Liver (tissue), 9 donors: Measurements from ENCODE around the gene OR2AG1. TPM values are rescaled to one million over a fixed set of nuclear protein-coding genes. Genes with fewer than 3 reads are reported as not detected.

ENCODE experiments used
- DNase-seq: peaks from one replicate; pipeline ENCODE4 v3.0.0-alpha.2; 2017; ENCODE audit warnings: low spot score
- H3K27ac ChIP-seq, 2 donors: one replicate each; pipeline ENCODE4 v1.7.0; 2013; ENCODE audit warnings: inconsistent platforms in 2 of 2, low read length in 2 of 2, control low read depth in 1 of 2, low read depth in 1 of 2, mild to moderate bottlenecking in 1 of 2
- H3K27me3 ChIP-seq, 4 donors: one replicate each; pipeline versions ENCODE4 v1.6.1 to v1.7.0; 2013; ENCODE audit warnings: low read length in 3 of 4, inconsistent platforms in 1 of 4, mild to moderate bottlenecking in 1 of 4, moderate library complexity in 1 of 4; ENCODE audit not compliant: control insufficient read depth in 4 of 4, insufficient read depth in 4 of 4
- H3K36me3 ChIP-seq, 4 donors: one replicate each; pipeline versions ENCODE4 v1.6.1 to v1.7.0; 2013; ENCODE audit warnings: low read length in 3 of 4, mild to moderate bottlenecking in 3 of 4, low read depth in 1 of 4, moderate library complexity in 1 of 4; ENCODE audit not compliant: control insufficient read depth in 4 of 4, insufficient read depth in 3 of 4
- H3K4me1 ChIP-seq, 4 donors: one replicate each; pipeline versions ENCODE4 v1.6.1 to v1.7.0; 2013; ENCODE audit warnings: low read length in 3 of 4, mild to moderate bottlenecking in 3 of 4, moderate library complexity in 1 of 4; ENCODE audit not compliant: control insufficient read depth in 4 of 4, insufficient read depth in 4 of 4
- H3K4me3 ChIP-seq, 3 donors: one replicate each; pipeline versions ENCODE4 v1.6.1 to v1.7.0; 2013; ENCODE audit warnings: low read length in 3 of 3, control low read depth in 1 of 3, low read depth in 1 of 3, mild to moderate bottlenecking in 1 of 3
- H3K9ac ChIP-seq, 2 donors: one replicate each; pipeline ENCODE4 v1.7.0; 2013; ENCODE audit warnings: low read length in 2 of 2, mild to moderate bottlenecking in 2 of 2, moderate library complexity in 2 of 2, control low read depth in 1 of 2, low read depth in 1 of 2
- H3K9me3 ChIP-seq, 4 donors: one replicate each; pipeline versions ENCODE4 v1.6.1 to v1.7.0; 2013; ENCODE audit warnings: low read length in 3 of 4; ENCODE audit not compliant: control insufficient read depth in 4 of 4
- EGR1 ChIP-seq, 2 donors: IDR thresholded peaks; 2 replicates each; pipeline ENCODE4 v1.6.1; 2016 to 2018; ENCODE audit warnings: antibody characterized with exemption in 2 of 2, low read depth in 2 of 2
- FOXA1 ChIP-seq: IDR thresholded peaks from 2 replicates; pipeline ENCODE4 v1.6.1; 2016; ENCODE audit warnings: antibody characterized with exemption
- FOXA2 ChIP-seq: IDR thresholded peaks from 2 replicates; pipeline ENCODE4 v1.6.1; 2016; ENCODE audit warnings: antibody characterized with exemption
- GABPA ChIP-seq, 2 donors: IDR thresholded peaks in 1 of 2; conservative IDR thresholded peaks in 1 of 2; 2 replicates each; pipeline ENCODE4 v1.6.1; 2016; ENCODE audit warnings: antibody characterized with exemption in 2 of 2, mild to moderate bottlenecking in 1 of 2, moderate library complexity in 1 of 2
- HNF4A ChIP-seq, 2 donors: conservative IDR thresholded peaks; 2 replicates each; pipeline ENCODE4 v1.6.1; 2016; ENCODE audit warnings: antibody characterized with exemption in 2 of 2, mild to moderate bottlenecking in 2 of 2
- HNF4G ChIP-seq: IDR thresholded peaks from 2 replicates; pipeline ENCODE4 v1.6.1; 2016; ENCODE audit warnings: antibody characterized with exemption
- JUND ChIP-seq, 2 donors: IDR thresholded peaks; 2 replicates each; pipeline ENCODE4 v1.6.1; 2016; ENCODE audit warnings: antibody characterized with exemption in 2 of 2
- NR2F2 ChIP-seq: IDR thresholded peaks from 2 replicates; pipeline ENCODE4 v1.6.1; 2016; ENCODE audit warnings: antibody characterized with exemption
- RAD21 ChIP-seq, 2 donors: IDR thresholded peaks; 2 replicates each; pipeline ENCODE4 v1.6.1; 2016; ENCODE audit warnings: antibody characterized with exemption in 2 of 2, mild to moderate bottlenecking in 2 of 2
- RXRA ChIP-seq, 2 donors: IDR thresholded peaks; 2 replicates each; pipeline ENCODE4 v1.6.1; 2017 to 2018; ENCODE audit warnings: antibody characterized with exemption in 2 of 2, mild to moderate bottlenecking in 1 of 2
- SP1 ChIP-seq: IDR thresholded peaks from 2 replicates; pipeline ENCODE4 v1.6.1; 2018; ENCODE audit warnings: antibody characterized with exemption, mild to moderate bottlenecking
- TAF1 ChIP-seq: conservative IDR thresholded peaks from 2 replicates; pipeline ENCODE4 v1.6.1; 2016; ENCODE audit warnings: antibody characterized with exemption, mild to moderate bottlenecking
- YY1 ChIP-seq: IDR thresholded peaks from 2 replicates; pipeline ENCODE4 v1.6.1; 2016; ENCODE audit warnings: antibody characterized with exemption, mild to moderate bottlenecking
- polyA plus RNA-seq, 2 donors: library from polyadenylated mRNA; stranded (reverse) in 1 of 2; unstranded in 1 of 2; fragments of 200-250 nt in 1 of 2; fragments of >200 nt in 1 of 2; fragmentation: Nextera tagmentation in 1 of 2; extraction: Ambion mirVana in 1 of 2; gene quantifications; one replicate each; pipeline versions ENCODE4 v1.2.1 to v1.2.3, GENCODE V29; 2013 to 2015
- total RNA-seq, 2 donors: library from RNA; depleted of rRNA; stranded (reverse); fragments of >200 nt; gene quantifications; one replicate each; pipeline ENCODE4 v1.2.3, GENCODE V29; 2014
- TF ChIP-seq, protein P1 (sequence below): IDR thresholded peaks from 2 replicates; pipeline ENCODE4 v1.6.1; 2016; ENCODE audit warnings: antibody characterized with exemption, mild to moderate bottlenecking
- TF ChIP-seq, protein P2 (sequence below): IDR thresholded peaks from 2 replicates; pipeline ENCODE4 v1.6.1; 2016; ENCODE audit warnings: antibody characterized with exemption
- TF ChIP-seq, protein P3 (sequence below): IDR thresholded peaks from 2 replicates; pipeline ENCODE4 v1.6.1; 2016; ENCODE audit warnings: antibody characterized with exemption
- TF ChIP-seq, protein P4 (sequence below): fragments of 150-350 bp; IDR thresholded peaks from 2 replicates; pipeline ENCODE4 v1.5.1; 2017; ENCODE audit warnings: improper control_type of control experiment, low read depth, low read length; ENCODE audit not compliant: missing input control
- TF ChIP-seq, protein P5 (sequence below): IDR thresholded peaks from 2 replicates; pipeline ENCODE4 v1.6.1; 2016; ENCODE audit warnings: antibody characterized with exemption
- donor health status: healthy.
- donor health status: healthy.
- donor health status: healthy.
- donor health status: healthy.
- donor health status: healthy.

Gene OR2AG1
- total and polyA plus RNA-seq, 4 donors, result not detected

DNA sequence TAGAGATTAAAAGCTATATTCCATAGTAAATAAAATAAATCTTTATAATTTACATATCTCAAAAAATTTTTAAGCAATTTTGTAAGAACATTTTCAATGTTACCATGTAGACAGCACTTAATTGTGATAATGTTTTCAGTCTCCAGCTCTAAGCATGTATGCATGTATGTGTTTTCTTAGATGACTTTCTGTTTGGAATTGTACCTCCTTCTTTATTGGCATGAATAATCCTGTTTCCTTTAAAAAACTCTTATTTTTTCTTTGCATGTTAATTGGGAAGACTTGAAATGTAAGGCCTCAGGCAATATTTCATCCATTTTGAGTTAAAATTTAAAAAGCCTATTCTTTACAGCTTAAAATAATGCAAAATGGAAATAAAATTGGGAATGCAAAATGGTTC is 2.0 kb upstream of the OR2AG1 start:
- Histone ChIP-seq H3K36me3 (no peaks in the 10 kb centered on the region), H3K9ac (no peak overlapping the region), H3K9me3 (no peaks in the 10 kb centered on the region), H3K4me1 (no peaks in the 10 kb centered on the region), H3K4me3 (no peak overlapping the region), H3K27me3 (no peaks in the 10 kb centered on the region), H3K27ac (no peak overlapping the region)
- TF ChIP-seq SP1 (no peak), YY1 (no peak), HNF4A (conservative IDR thresholded peaks at IDR 0.05) (no peak), NR2F2 (no peak), FOXA2 (no peak), RAD21 (IDR thresholded peaks at IDR 0.05) (no peak), JUND (IDR thresholded peaks at IDR 0.05) (no peak), GABPA (IDR thresholded peaks at IDR 0.05 in 1 of 2, conservative IDR thresholded peaks at IDR 0.05 in 1 of 2) (no peak), TAF1 (no peak), EGR1 (IDR thresholded peaks at IDR 0.05; ENCODE audit: low read depth in 2 of 2) (no peak), FOXA1 (no peak), HNF4G (no peak), RXRA (IDR thresholded peaks at IDR 0.05) (no peak)
- TF ChIP-seq, protein P1, sequence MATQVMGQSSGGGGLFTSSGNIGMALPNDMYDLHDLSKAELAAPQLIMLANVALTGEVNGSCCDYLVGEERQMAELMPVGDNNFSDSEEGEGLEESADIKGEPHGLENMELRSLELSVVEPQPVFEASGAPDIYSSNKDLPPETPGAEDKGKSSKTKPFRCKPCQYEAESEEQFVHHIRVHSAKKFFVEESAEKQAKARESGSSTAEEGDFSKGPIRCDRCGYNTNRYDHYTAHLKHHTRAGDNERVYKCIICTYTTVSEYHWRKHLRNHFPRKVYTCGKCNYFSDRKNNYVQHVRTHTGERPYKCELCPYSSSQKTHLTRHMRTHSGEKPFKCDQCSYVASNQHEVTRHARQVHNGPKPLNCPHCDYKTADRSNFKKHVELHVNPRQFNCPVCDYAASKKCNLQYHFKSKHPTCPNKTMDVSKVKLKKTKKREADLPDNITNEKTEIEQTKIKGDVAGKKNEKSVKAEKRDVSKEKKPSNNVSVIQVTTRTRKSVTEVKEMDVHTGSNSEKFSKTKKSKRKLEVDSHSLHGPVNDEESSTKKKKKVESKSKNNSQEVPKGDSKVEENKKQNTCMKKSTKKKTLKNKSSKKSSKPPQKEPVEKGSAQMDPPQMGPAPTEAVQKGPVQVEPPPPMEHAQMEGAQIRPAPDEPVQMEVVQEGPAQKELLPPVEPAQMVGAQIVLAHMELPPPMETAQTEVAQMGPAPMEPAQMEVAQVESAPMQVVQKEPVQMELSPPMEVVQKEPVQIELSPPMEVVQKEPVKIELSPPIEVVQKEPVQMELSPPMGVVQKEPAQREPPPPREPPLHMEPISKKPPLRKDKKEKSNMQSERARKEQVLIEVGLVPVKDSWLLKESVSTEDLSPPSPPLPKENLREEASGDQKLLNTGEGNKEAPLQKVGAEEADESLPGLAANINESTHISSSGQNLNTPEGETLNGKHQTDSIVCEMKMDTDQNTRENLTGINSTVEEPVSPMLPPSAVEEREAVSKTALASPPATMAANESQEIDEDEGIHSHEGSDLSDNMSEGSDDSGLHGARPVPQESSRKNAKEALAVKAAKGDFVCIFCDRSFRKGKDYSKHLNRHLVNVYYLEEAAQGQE, result no peak
- TF ChIP-seq, protein P2, sequence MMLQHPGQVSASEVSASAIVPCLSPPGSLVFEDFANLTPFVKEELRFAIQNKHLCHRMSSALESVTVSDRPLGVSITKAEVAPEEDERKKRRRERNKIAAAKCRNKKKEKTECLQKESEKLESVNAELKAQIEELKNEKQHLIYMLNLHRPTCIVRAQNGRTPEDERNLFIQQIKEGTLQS, result no peak
- TF ChIP-seq, protein P3, sequence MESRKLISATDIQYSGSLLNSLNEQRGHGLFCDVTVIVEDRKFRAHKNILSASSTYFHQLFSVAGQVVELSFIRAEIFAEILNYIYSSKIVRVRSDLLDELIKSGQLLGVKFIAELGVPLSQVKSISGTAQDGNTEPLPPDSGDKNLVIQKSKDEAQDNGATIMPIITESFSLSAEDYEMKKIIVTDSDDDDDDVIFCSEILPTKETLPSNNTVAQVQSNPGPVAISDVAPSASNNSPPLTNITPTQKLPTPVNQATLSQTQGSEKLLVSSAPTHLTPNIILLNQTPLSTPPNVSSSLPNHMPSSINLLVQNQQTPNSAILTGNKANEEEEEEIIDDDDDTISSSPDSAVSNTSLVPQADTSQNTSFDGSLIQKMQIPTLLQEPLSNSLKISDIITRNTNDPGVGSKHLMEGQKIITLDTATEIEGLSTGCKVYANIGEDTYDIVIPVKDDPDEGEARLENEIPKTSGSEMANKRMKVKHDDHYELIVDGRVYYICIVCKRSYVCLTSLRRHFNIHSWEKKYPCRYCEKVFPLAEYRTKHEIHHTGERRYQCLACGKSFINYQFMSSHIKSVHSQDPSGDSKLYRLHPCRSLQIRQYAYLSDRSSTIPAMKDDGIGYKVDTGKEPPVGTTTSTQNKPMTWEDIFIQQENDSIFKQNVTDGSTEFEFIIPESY, result no peak
- TF ChIP-seq, protein P4, sequence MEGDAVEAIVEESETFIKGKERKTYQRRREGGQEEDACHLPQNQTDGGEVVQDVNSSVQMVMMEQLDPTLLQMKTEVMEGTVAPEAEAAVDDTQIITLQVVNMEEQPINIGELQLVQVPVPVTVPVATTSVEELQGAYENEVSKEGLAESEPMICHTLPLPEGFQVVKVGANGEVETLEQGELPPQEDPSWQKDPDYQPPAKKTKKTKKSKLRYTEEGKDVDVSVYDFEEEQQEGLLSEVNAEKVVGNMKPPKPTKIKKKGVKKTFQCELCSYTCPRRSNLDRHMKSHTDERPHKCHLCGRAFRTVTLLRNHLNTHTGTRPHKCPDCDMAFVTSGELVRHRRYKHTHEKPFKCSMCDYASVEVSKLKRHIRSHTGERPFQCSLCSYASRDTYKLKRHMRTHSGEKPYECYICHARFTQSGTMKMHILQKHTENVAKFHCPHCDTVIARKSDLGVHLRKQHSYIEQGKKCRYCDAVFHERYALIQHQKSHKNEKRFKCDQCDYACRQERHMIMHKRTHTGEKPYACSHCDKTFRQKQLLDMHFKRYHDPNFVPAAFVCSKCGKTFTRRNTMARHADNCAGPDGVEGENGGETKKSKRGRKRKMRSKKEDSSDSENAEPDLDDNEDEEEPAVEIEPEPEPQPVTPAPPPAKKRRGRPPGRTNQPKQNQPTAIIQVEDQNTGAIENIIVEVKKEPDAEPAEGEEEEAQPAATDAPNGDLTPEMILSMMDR, result no peak
- TF ChIP-seq, protein P5, sequence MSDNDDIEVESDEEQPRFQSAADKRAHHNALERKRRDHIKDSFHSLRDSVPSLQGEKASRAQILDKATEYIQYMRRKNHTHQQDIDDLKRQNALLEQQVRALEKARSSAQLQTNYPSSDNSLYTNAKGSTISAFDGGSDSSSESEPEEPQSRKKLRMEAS, result no peak
- DNase-seq, result no peak
